Caki2 (cell line): ENCODE data around the gene SEMA3C. TPM values are rescaled to one million over a fixed set of nuclear protein-coding genes. Genes with fewer than 3 reads are reported as not detected.

ENCODE experiments used
- DNase-seq: peaks from one replicate; pipeline ENCODE4 v3.0.0-alpha.2; 2015; ENCODE audit warnings: low read depth
- in situ Hi-C: cut with HindIII; loops from 2 replicates; pipeline ENCODE4 v1.10.0; 2016; ENCODE audit warnings: low sequenced_read_pairs, low pct_unique_long_range_greater_than_20kb, mixed read lengths
- total RNA-seq: library from RNA; depleted of rRNA; stranded (reverse); fragments of >200 nt; shearing (Covaris generic); gene quantifications from 2 replicates; pipeline ENCODE4 v1.2.3, GENCODE V29; 2014; ENCODE audit warnings: low replicate concordance

The SEMA3C gene
- total RNA-seq, 1 experiment from 2014 or later: 69.8 TPM

DNA sequence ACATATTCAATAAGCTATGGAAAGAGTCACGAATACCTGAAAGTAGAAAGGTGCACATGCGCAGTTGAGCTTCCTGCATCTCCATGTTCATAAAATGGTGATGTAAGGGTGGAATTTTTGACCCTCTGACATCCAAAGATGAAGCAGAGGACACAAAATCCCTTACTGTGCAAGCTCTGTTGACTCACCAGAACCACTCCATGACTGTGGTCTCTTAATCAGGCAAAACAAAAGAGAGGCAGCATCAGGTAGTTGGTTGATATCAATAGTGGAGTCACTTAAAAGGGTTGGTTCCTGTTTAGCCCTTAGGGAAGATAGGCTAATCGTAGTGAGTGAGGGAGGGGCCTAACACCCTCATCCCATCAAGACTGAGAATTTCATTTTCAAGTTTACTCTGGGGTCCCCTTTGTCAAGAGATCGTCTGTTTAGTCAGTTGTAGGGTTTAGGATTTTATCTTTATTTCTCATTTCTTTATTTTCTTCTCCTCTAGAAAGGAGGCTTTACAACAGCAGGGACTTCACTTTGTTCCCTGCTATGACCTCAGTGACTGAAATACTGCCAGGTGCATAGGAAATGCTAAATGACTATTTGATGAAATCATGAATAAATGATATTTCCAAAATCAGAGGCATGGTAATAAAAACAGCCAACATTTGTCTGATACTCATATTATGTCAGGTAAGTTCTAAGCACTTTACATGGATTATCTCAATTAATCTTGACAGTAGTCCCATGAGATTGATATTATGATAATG lies 182.3 kb downstream of the SEMA3C start:
- no peak for DNase-seq
- in situ Hi-C loops: no loop called here

DNA sequence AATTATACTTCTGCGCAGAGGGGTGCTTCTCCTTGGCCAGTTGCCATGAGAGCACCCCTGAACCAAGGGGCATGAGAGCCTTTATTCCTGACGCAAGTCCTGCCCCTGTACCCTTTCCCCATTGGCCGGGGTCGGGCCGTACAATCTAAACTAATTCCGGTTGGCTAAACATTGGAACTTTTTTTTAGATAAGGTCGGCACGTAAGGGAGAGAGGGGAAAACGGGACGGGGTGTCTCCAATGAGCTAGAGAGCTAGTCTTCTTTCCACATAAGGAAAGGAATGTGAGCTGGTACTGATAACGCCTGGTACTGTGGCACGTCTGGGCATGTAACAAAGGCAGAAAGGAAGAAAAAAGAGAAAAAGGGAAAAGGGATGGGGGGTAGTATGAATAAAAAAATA lies 183.5 kb downstream of the SEMA3C start:
- in situ Hi-C loops: no loop called here

DNA sequence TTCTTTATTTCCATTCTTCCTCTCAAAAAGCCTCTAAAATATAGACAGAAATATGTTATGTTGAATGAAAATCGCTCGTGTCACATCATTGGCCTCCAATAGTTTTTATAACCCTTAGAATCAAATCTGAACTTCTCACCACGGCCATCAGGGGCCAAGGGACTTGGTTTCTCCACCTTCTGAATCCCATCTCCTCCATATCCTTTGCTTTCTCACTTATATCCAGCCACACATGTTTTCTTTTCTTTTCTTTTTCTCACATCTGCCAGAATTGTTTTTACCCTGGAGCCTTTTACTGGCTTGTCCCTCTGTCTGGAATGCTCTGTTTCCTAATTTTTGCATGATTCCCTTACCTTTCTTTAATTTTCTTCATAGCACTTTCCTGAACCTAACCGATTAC lies 184.8 kb downstream of the SEMA3C start:
- DNase-seq: no peak
- in situ Hi-C loops: no loop called here

More for the DNA sequence above, 183.5 kb downstream of the SEMA3C start:
- DNase-seq: no peak

DNA sequence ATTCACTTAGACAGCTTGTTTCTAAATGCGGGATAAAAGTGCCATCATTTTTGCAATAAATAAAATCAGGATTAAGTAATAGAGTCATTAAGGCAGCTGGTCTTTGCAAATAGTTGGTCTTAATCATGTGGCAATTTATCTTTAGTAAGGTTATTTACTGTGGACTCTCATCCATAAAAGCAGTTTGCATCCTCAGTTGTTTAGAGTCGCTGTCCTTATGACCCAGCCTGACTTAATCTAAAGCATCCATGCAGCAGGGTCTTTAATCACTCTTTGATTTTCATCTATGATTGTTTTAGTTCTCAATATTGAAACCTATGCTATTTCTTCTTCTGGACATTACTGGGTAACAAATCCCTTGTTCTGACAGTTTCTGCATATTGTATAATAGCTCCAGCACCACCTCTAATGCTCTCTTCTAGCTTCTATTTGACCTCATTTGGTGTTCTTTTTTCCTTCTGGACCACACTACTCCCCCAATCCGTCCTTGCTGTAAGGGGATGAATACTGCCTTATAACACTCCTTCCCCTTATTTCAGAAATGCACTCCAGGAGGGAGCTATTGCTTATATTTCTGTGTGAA lies 185.4 kb downstream of the SEMA3C start:
- DNase-seq: no peak
- in situ Hi-C loops: no loop called here

DNA sequence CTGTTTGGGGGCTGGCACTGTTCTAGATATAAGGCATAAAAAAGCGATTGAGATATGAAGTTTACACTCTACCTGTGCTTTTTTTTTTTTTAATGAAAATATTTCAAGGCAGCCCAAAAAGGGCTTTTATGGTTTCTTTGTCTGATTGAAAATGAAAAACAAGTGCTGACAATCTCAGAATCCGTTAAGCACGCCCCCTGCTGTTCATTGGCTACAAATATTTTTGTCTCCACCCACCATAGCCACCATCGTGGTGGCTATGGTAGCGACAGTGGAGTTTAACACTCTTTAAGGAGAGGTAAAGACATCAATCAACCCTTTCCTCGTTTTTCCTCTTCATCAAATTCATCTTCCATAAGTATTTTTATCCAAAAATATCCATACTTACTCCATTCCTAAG lies 186.2 kb downstream of the SEMA3C start:
- DNase-seq: no peak
- in situ Hi-C loops: no loop called here

DNA sequence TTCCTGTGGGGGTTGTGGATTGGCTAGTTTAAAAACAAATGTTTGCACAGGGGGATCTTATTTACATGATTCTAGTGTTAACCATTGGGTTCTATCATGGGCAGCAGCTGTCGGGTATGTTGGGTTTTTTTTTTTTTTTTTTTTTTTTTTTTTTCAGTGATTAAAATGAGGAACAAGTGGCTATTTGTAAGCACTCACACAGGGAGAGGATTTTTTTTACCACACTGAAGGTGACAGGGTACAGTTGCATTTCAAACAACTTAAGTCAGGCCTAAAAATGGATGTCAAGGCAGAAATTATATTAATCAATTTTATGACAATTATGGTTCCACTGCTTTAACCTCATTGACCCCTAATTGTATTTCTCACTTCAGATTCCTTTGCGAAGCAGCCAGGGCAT lies 187.6 kb downstream of the SEMA3C start:
- no peak for DNase-seq
- in situ Hi-C loops: no loop called here

DNA sequence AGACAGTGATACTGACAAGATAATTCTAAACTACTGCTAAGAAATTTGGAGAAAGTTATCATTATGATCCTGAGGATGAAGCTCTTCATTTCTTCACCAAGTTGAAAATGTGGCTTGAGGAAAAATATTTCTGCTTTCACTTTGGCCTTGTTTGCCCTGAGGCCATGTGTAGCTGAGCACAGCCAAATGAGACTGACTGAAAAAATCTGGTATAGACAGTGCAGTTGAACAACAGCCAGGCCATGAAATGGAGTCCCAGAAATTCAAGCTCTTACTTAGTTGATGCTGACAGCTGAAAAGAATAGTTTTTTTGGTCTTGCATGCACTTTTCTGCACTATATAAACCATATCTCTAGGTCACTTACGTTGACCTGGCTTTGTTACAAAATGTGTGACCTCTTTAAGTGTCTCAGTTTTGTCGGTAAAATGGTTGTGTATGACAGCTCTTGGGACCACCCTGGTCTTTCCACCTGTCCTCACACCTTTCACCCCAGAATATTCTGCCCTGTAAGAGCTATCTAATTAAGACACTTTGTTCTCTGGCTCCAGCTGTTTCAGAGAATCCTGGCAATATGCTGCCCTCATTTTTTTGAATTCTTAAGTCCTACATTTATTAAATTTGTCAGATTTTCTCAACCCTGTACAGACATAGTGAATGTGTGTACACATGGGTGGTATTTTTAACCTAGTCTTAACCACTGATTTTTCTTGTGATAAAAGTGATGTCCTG lies 189.1 kb downstream of the SEMA3C start:
- in situ Hi-C loops: no loop called here
- DNase-seq: no peak

DNA sequence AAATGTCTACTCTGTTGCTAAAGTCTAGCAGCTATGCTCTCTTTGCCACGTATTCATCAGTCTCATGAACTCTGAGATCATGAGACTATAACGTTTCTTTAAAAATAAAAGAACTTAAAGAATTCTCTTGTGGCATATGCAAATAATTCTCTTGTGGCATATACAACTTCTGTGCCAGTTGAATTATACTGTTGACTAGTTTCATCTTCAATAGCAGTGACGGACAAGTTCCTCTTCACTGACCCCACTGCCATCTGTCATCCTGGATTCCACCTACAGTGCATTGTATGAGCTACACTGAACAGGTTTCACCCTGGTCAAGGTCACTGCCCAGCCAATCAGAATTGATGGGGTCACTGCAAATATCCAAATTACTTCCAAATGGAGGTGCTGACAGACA lies 192.2 kb downstream of the SEMA3C start:
- DNase-seq: no peak
- in situ Hi-C loops: no loop called here

DNA sequence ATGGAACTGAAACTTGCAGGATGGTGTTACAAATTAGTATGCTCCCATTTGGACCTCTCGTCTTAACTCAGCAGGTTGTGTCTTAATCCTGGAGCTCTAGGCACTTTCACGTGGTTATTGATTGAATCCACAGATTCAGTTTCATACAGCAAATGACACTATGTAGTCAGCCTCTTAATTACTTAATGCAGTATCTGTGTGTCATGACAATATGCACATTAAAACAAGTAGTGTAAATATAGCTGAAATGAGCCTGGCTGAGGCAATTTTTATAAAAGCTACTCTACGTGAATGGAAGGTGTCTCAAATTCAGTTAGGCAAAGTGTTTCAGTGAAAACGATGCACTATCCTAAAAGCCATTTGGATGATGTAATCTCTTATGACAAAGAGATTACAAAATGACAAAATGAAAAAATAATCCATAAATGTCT lies 193.7 kb downstream of the SEMA3C start:
- DNase-seq: no peak
- in situ Hi-C loops: no loop called here

DNA sequence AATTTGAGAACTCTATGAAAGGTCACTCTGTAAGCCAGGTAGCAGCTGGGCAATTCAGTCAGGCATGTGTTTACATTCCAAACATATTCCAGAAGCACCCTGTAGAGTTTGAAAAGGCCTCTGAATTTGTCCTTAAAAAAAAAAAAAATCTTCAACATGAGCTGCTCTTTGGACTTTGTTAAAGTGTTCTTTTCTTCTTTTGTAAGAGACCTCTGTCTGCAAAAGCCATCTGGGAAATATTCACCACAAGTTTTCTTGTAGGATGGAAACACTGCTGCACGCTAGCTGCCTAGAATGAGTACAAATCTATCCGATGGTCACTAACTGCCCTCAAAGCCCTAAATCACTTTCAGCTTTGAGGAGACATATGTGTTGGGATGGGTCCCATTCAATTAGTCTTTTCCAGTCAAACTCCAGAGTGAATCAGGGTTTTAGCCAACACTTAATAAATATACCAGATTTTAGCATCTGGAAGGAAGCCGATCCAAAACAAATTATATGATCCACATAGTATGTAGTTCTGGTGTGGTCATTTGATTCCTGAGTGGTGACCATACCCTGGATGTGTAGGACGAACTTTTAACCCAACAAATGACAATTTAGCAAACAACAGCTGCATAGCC lies 194.5 kb downstream of the SEMA3C start:
- DNase-seq: no peak
- in situ Hi-C loops: no loop called here

DNA sequence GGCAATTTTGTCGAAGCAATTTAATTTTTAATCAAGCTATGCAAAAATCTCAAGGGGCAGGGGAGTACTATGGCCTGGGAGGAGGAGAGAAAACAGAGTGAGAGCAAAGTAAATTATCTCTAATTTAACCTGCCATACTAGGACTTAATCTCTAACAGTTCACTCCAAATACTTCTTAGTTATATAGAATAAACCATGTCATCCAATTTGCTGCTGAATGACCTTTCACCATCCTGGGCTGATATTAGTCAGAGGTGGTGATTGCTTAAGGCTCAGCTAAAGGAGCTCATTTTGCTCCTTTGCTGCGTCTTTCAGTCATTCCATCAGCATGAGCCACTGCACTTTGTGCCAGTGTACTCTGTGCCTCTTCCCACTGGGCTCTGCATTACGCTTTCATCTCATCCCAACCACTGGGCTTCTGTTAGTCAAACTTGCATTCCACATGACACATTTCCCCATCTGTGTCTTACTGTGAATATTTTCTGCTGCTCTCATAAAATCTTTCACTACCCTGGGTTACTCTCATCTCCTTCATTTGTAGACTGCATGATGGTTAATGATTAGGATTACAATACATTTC lies 196.1 kb downstream of the SEMA3C start:
- in situ Hi-C loops: no loop called here
- DNase-seq: peak; percentile 85

DNA sequence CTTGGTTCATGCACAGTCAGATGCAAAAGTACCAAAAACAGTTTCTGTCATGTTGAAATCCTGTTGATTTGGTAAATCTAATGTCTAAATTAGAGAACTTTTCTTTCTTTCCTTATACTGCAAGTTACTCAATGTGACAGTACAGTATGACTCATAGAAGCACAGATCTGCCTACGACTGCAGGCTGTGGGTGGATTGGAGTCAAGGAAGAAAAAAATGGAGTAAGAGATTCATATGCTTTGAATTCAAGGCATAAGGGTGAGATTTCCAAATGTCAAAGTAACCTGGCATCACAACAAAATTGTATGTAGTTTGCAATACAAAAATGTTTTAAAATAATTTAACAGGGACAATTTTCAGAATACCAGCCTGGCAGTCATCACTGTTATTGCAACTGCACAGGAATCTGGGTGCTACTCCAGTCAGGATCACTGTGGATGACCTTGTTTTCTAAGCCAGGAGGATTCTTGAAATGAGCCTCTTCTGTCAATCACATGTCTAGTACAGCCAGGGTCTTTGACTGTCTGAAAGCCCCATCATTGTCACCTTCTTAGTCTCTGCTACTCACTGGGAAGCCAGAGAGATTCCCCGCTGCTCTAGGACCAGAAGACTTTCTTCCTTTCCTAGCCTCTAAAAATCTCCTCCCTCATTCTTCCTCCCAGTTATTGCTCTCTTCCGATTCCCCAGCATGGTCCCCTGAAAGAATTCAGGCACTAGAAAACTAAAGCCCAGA lies 196.8 kb downstream of the SEMA3C start:
- in situ Hi-C loops: no loop called here
- peak; percentile 65 for DNase-seq

DNA sequence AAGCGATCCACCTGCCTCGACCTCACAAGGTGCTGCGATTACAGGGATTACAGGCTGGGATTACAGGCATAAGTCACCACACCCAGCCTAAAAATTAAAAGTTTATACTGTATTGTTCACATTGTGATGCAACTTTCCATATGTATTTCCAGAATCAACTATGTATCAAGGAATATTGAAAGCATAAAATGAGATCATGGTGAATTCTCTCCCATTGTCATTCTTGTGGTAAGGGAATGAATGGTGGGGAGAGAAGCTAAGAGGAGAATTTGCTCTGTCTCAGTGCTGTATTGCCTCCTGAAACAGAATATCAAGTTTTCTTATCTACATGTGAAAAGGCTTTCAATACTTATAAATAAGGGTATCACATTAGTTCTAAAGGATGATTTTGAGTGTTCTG lies 198.7 kb downstream of the SEMA3C start:
- in situ Hi-C loops: no loop called here
- no peak for DNase-seq

DNA sequence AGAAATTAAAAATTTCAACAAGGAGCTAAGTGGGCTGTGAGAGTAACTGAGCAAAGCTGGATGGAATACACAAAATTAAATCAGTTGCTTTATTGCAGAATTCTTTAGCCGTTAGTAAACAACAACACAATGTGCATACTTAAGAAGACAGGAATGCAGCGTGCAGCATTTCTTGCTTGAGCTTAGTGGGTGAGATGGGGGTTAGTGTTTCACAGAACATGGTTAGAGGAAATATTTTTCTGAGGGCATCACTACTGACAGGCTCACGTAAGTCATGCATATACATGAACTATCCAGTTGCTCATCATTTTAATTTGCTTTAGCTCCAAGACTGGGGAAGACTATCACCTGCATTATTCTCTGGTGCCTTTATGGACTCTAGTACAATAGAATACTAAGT lies 199.6 kb downstream of the SEMA3C start:
- in situ Hi-C loops: no loop called here
- no peak for DNase-seq

DNA sequence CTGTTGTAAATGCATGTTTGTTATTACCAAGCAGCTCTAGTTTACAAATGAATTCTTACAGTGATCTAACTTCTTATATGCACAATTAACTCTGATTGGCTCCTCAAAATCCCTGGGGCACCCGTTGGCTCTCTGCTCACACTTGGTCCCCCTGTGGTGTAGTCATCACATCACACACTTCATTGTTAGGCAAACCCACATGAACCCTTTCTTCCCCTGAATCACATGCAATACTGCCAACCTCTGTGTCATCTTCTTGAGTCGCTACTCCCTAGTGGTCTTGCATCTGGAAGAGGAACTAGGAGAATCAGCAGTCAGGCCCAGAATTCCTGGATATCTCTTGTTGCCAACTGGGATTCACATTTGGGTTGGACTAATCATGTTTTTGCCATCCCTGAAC lies 207.3 kb downstream of the SEMA3C start:
- DNase-seq: no peak
- in situ Hi-C loops: no loop called here

DNA sequence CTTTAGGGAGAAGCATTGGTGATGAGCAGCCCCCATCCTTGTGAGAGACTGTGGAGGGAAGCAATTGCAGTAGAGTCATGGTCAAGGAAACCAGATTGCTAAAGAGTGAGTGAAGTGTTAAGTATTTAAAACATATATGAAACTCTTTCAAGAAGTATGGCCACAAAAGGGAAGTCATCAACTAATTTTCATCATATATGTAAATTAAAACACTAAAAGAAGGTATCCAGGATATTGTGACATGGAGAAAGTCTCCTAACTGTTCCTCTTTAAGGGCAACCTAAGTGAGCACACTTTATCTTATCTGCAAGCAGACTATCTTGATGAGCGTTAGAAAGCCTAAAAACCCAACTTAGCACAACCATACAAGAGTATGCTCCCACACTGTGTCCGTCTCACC lies 210.7 kb downstream of the SEMA3C start:
- in situ Hi-C loops: no loop called here
- DNase-seq: no peak

DNA sequence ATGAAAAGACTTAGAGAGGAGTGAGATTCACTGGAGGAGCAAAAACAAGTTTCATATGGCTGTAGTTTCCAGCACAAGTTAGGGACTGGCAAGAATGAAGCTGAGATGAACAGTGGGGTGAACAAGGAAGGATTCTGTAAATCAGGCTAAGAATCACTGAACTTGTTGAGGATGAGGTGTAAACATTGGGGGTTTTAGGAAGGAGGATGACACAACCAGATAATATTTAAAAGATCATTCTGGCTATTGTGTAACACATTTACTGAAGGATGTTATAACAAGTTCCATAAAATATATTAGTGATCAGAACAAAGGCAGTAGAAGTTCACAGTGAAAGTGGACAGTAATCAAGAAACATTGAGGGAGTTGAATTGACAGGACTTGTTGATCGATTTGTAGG lies 211.5 kb downstream of the SEMA3C start:
- no peak for DNase-seq
- in situ Hi-C loops: no loop called here

DNA sequence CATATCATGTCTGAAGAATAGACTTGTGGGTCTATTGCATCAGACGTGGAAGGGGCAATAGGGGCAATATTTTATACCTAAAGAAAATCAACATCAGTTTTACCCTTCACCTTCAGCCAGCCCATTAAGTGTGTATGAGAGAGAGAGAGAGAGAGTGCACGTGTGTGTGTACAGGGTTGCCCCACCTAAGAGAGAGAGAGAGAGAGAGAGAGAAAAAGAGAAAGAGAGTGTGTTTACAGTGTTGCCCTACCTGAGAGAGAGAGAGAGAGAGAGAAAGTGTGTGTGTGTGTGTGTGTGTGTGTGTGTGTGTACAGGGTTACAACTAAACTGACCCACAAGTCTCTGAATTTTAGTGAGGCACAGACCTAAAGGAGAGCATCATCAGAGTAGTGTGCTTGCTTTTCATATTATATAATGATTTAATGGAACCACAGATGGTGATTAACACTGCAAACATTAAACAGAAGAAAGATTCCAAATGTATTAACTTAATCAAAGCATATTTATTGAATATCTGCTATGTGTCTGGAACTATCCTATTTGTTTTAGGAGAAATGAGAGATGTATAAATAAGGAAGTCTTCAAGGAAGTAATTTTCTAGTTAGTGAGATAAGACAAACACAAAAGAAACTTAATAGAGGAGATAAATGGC lies 213.6 kb downstream of the SEMA3C start:
- in situ Hi-C loops: no loop called here
- no peak for DNase-seq
